DMS53 treated with DMSO at 0.1 percent for 48 hours (cell line): Measurements from ENCODE around the gene F3.

ENCODE experiments used
- DNase-seq: peaks from one replicate; lab custom pipeline; 2025; ENCODE audit not compliant: unreplicated experiment; lab: John Stamatoyannopoulos, UW

The F3 gene

GRCh38 chr1:94553323-94553730, 11.8 kb upstream of the F3 start:
- peak; percentile 63 for DNase-seq

- no peak for DNase-seq
Measured at GRCh38 chr1:94552071-94552586, 10.6 kb upstream of the F3 start.

- no peak for DNase-seq
Measured at GRCh38 chr1:94551449-94551848, 9.9 kb upstream of the F3 start.

- DNase-seq: no peak
Measured at GRCh38 chr1:94550800-94551241, 9.3 kb upstream of the F3 start.

GRCh38 chr1:94550396-94550795, 8.8 kb upstream of the F3 start:
- no peak for DNase-seq

GRCh38 chr1:94549706-94550105, 8.1 kb upstream of the F3 start:
- DNase-seq: no peak

GRCh38 chr1:94544706-94545490, 3.3 kb upstream of the F3 start:
- DNase-seq: no peak

- no peak for DNase-seq
Measured at GRCh38 chr1:94543893-94544635, 2.5 kb upstream of the F3 start.

GRCh38 chr1:94543001-94543400, 1.4 kb upstream of the F3 start:
- DNase-seq: peak; percentile 18

GRCh38 chr1:94542088-94542870, 720 bp upstream of the F3 start:
- peak; percentile 34 for DNase-seq

- DNase-seq: peak; percentile 43
Measured at GRCh38 chr1:94540440-94541245, 916 bp downstream of the F3 start.

- DNase-seq: no peak
Measured at GRCh38 chr1:94539496-94539895, 2.1 kb downstream of the F3 start.

- no peak for DNase-seq
Measured at GRCh38 chr1:94538243-94538827, 3.2 kb downstream of the F3 start.

GRCh38 chr1:94537254-94537653, 4.3 kb downstream of the F3 start:
- DNase-seq: no peak

GRCh38 chr1:94535879-94536278, 5.7 kb downstream of the F3 start:
- no peak for DNase-seq

- no peak for DNase-seq
Measured at GRCh38 chr1:94535095-94535494, 6.5 kb downstream of the F3 start.

GRCh38 chr1:94532077-94532476, 9.5 kb downstream of the F3 start:
- DNase-seq: no peak

- no peak for DNase-seq
Measured at GRCh38 chr1:94531664-94532063, 9.9 kb downstream of the F3 start.

- DNase-seq: no peak
Measured at GRCh38 chr1:94530373-94530878, 11.1 kb downstream of the F3 start.

- DNase-seq: no peak
Measured at GRCh38 chr1:94529416-94529815, 12.1 kb downstream of the F3 start.
